Vagina (tissue), 2 donors: ENCODE data around the gene ADGRL1.

Experiments
- CTCF ChIP-seq, 3 experiments: fragments of 450-650 bp in 2 of 3; fragments of 200-600 bp in 1 of 3; sonication (generic) in 1 of 3; IDR thresholded peaks; one replicate each; pipeline ENCODE4 v1.5.1; 2017 to 2019; ENCODE audit warnings: antibody characterized with exemption in 3 of 3, mild to moderate bottlenecking in 2 of 3, moderate library complexity in 2 of 3
- POLR2A ChIP-seq, 2 donors: fragments of 450-650 bp; IDR thresholded peaks; one replicate each; pipeline ENCODE4 v1.6.1; 2017; ENCODE audit warnings: antibody characterized with exemption in 2 of 2, mild to moderate bottlenecking in 2 of 2, moderate library complexity in 2 of 2
- POLR2AphosphoS5 ChIP-seq, 2 donors: sonication (generic); formaldehyde crosslinking; IDR thresholded peaks; one replicate each; pipeline ENCODE4 v1.9.0; 2017; ENCODE audit warnings: antibody characterized with exemption in 2 of 2, mild to moderate bottlenecking in 2 of 2, low read depth in 1 of 2; ENCODE audit not compliant: insufficient read depth in 1 of 2

GRCh38 chr19:14106840-14107239, 99.1 kb downstream of the ADGRL1 start:
- TF ChIP-seq POLR2AphosphoS5 (IDR thresholded peaks at IDR 0.05; ENCODE audit: insufficient read depth in 1 of 2, low read depth in 1 of 2) (no peak), CTCF (IDR thresholded peaks at IDR 0.05) (no peak), POLR2A (IDR thresholded peaks at IDR 0.05) (no peak)
